ENCODE results near the gene CHRNG.

GRCh38 chr2:232496501-232497270 is 42.8 kb upstream of the CHRNG start:
- no peak for TF ChIP-seq POLR2A (IDR thresholded peaks at IDR 0.05)
- no peak for TF ChIP-seq CTCF (IDR thresholded peaks at IDR 0.05)
